SK-N-SH treated with all-trans-retinoic acid at 6 μM for 48 hours (cell line): ENCODE data around the gene FAM186B.

ENCODE experiments used
- ATAC-seq: fragments of 200-7000 bp; cut with Tn5 transposase; 3 replicates; pipeline ENCODE4 v1.9.1; 2020; ENCODE audit warnings: mild to moderate bottlenecking, moderate library complexity
- ARNTL ChIP-seq: fragments of 450-650 bp; formaldehyde crosslinking; IDR thresholded peaks from 2 replicates; pipeline ENCODE4 v1.5.0; 2020; ENCODE audit warnings: low read depth, mild to moderate bottlenecking, moderate library complexity, borderline replicate concordance
- BACH2 ChIP-seq: fragments of 250-450 bp; sonication (Bioruptor Pico); IDR thresholded peaks from 2 replicates; pipeline ENCODE4 v1.9.0; 2021; ENCODE audit warnings: mild to moderate bottlenecking, borderline replicate concordance
- CREB5 ChIP-seq: fragments of 250-450 bp; sonication (Bioruptor Pico); IDR thresholded peaks from 2 replicates; pipeline ENCODE4 v1.5.1; 2020; ENCODE audit warnings: low read depth, mild to moderate bottlenecking, moderate library complexity
- CSDC2 ChIP-seq: fragments of 250-450 bp; sonication (Bioruptor Pico); IDR thresholded peaks from 2 replicates; pipeline ENCODE4 v1.5.0; 2020; ENCODE audit warnings: mild to moderate bottlenecking, moderate library complexity
- CSRNP3 ChIP-seq: fragments of 250-450 bp; sonication (Bioruptor Pico); IDR thresholded peaks from 2 replicates; pipeline ENCODE4 v1.5.1; 2021; ENCODE audit warnings: mild to moderate bottlenecking, moderate library complexity
- ESRRG ChIP-seq: fragments of 250-450 bp; sonication (Bioruptor Pico); IDR thresholded peaks from 2 replicates; pipeline ENCODE4 v1.6.1; 2021; ENCODE audit warnings: mild to moderate bottlenecking
- GLIS3 ChIP-seq: fragments of 250-450 bp; sonication (Bioruptor Pico); IDR thresholded peaks from 2 replicates; pipeline ENCODE4 v1.5.0; 2020; ENCODE audit warnings: mild to moderate bottlenecking, moderate library complexity
- ISL1 ChIP-seq: fragments of 250-450 bp; sonication (Bioruptor Pico); IDR thresholded peaks from 2 replicates; pipeline ENCODE4 v2.1.2; 2022; ENCODE audit warnings: mild to moderate bottlenecking, moderate library complexity
- OSR1 ChIP-seq: fragments of 250-450 bp; sonication (Bioruptor Pico); IDR thresholded peaks from 2 replicates; pipeline ENCODE4 v1.8.0; 2022; ENCODE audit warnings: moderate library complexity, mild to moderate bottlenecking, inconsistent platforms
- PPARA ChIP-seq: fragments of 250-450 bp; sonication (Bioruptor Pico); IDR thresholded peaks from 2 replicates; pipeline ENCODE4 v1.5.0; 2020; ENCODE audit warnings: mild to moderate bottlenecking, borderline replicate concordance
- RARB ChIP-seq: fragments of 250-450 bp; sonication (Bioruptor Pico); IDR thresholded peaks from 2 replicates; pipeline ENCODE4 v1.8.0; 2021; ENCODE audit warnings: mild to moderate bottlenecking, moderate library complexity
- SNAI2 ChIP-seq: fragments of 250-450 bp; sonication (Bioruptor Pico); IDR thresholded peaks from 2 replicates; pipeline ENCODE4 v1.5.0; 2020; ENCODE audit warnings: mild to moderate bottlenecking, moderate library complexity
- TCF4 ChIP-seq: fragments of 250-450 bp; sonication (Bioruptor Pico); IDR thresholded peaks from 2 replicates; pipeline ENCODE4 v1.8.0; 2021; ENCODE audit warnings: mild to moderate bottlenecking, moderate library complexity, borderline replicate concordance
- TOX ChIP-seq: fragments of 250-450 bp; sonication (Bioruptor Pico); IDR thresholded peaks from 2 replicates; pipeline ENCODE4 v1.8.0; 2021; ENCODE audit warnings: mild to moderate bottlenecking, moderate library complexity, borderline replicate concordance
- ZFP3 ChIP-seq: fragments of 250-450 bp; sonication (Bioruptor Pico); IDR thresholded peaks from 2 replicates; pipeline ENCODE4 v1.5.0; 2020; ENCODE audit warnings: mild to moderate bottlenecking, moderate library complexity
- ZFP30 ChIP-seq: fragments of 450-650 bp; formaldehyde crosslinking; IDR thresholded peaks from 2 replicates; pipeline ENCODE4 v1.5.0; 2022; ENCODE audit warnings: mild to moderate bottlenecking, moderate library complexity
- ZNF565 ChIP-seq: fragments of 450-650 bp; formaldehyde crosslinking; conservative IDR thresholded peaks from 2 replicates; pipeline ENCODE4 v1.5.0; 2020; ENCODE audit warnings: low read depth, mild to moderate bottlenecking, moderate library complexity
- ZNF70 ChIP-seq: fragments of 450-650 bp; formaldehyde crosslinking; IDR thresholded peaks from 2 replicates; pipeline ENCODE4 v1.5.0; 2020; ENCODE audit warnings: mild to moderate bottlenecking, moderate library complexity
- TF ChIP-seq, protein P1 (sequence below): fragments of 250-450 bp; sonication (Bioruptor Pico); IDR thresholded peaks from 2 replicates; pipeline ENCODE4 v1.8.0; 2021; ENCODE audit warnings: low read depth, mild to moderate bottlenecking, moderate library complexity, borderline replicate concordance
- TF ChIP-seq, protein P2 (sequence below): fragments of 250-450 bp; sonication (Bioruptor Pico); IDR thresholded peaks from 2 replicates; pipeline ENCODE4 v1.8.0; 2020; ENCODE audit warnings: mild to moderate bottlenecking, moderate library complexity, borderline replicate concordance
- TF ChIP-seq, protein P3 (sequence below): fragments of 250-450 bp; sonication (Bioruptor Pico); IDR thresholded peaks from 2 replicates; pipeline ENCODE4 v1.5.0; 2020; ENCODE audit warnings: mild to moderate bottlenecking, moderate library complexity

The FAM186B gene

DNA sequence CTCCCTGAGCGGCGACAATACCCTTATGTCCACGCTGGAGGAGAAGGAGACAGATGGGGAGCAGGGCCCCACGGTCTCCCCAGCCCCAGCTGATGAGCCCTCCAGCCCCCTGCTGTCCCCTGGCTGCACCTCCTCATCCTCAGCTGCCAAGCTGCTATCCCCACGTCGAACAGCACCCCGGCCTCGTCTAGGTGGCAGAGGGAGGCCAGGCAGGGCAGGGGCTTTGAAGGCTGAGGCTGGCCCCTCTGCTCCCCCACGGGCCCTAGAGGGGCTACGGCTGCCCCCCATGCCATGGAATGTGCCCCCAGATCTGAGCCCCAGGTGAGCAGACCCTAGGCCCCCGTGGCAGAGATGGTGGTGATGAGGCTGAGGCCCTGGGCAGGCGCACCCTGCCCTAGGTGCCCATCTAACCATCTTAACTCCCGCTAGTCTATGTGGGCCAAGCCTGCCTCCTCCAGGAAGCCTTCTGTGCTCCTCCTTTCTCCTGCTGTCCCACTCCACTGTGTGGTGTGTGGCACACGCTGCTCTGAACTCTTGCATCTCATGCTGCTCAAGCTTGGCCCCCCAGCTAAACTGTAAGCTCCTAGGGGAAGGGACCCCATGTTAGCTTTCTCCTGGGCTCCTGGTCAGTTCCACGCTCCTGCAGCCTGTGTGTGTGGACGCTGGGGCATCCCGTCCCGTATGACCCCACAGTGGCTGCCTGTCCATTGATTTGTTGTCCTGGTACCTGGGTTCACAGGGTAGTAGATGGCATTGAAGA lies 49.6 kb downstream of the FAM186B start:
- TF ChIP-seq ZNF70 (no peak), RARB (CRISPR knock-in tag) (no peak), TOX (CRISPR knock-in tag) (no peak), PPARA (no peak), ISL1 (no peak), ZFP30 (CRISPR knock-in tag) (no peak), CSRNP3 (CRISPR knock-in tag) (no peak), SNAI2 (no peak), TCF4 (CRISPR knock-in tag) (no peak)
- TF ChIP-seq, protein P1, sequence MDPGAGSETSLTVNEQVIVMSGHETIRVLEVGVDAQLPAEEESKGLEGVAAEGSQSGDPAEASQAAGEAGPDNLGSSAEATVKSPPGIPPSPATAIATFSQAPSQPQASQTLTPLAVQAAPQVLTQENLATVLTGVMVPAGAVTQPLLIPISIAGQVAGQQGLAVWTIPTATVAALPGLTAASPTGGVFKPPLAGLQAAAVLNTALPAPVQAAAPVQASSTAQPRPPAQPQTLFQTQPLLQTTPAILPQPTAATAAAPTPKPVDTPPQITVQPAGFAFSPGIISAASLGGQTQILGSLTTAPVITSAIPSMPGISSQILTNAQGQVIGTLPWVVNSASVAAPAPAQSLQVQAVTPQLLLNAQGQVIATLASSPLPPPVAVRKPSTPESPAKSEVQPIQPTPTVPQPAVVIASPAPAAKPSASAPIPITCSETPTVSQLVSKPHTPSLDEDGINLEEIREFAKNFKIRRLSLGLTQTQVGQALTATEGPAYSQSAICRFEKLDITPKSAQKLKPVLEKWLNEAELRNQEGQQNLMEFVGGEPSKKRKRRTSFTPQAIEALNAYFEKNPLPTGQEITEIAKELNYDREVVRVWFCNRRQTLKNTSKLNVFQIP (CRISPR knock-in tag), result no peak
- TF ChIP-seq, protein P2, sequence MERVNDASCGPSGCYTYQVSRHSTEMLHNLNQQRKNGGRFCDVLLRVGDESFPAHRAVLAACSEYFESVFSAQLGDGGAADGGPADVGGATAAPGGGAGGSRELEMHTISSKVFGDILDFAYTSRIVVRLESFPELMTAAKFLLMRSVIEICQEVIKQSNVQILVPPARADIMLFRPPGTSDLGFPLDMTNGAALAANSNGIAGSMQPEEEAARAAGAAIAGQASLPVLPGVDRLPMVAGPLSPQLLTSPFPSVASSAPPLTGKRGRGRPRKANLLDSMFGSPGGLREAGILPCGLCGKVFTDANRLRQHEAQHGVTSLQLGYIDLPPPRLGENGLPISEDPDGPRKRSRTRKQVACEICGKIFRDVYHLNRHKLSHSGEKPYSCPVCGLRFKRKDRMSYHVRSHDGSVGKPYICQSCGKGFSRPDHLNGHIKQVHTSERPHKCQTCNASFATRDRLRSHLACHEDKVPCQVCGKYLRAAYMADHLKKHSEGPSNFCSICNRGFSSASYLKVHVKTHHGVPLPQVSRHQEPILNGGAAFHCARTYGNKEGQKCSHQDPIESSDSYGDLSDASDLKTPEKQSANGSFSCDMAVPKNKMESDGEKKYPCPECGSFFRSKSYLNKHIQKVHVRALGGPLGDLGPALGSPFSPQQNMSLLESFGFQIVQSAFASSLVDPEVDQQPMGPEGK (CRISPR knock-in tag), result no peak
- ATAC-seq, result no peak

GRCh38 chr12:49554266-49554665 lies 51.2 kb downstream of the FAM186B start:
- no peak; the same call in 2 of the 3 replicates for ATAC-seq
- TF ChIP-seq TOX (CRISPR knock-in tag), result no peak
- TF ChIP-seq ZNF70, result no peak
- no peak for TF ChIP-seq GLIS3 (CRISPR knock-in tag)
- no peak for TF ChIP-seq ZFP3 (CRISPR knock-in tag)
- TF ChIP-seq BACH2, result no peak
- no peak for TF ChIP-seq SNAI2
- TF ChIP-seq, protein P3, sequence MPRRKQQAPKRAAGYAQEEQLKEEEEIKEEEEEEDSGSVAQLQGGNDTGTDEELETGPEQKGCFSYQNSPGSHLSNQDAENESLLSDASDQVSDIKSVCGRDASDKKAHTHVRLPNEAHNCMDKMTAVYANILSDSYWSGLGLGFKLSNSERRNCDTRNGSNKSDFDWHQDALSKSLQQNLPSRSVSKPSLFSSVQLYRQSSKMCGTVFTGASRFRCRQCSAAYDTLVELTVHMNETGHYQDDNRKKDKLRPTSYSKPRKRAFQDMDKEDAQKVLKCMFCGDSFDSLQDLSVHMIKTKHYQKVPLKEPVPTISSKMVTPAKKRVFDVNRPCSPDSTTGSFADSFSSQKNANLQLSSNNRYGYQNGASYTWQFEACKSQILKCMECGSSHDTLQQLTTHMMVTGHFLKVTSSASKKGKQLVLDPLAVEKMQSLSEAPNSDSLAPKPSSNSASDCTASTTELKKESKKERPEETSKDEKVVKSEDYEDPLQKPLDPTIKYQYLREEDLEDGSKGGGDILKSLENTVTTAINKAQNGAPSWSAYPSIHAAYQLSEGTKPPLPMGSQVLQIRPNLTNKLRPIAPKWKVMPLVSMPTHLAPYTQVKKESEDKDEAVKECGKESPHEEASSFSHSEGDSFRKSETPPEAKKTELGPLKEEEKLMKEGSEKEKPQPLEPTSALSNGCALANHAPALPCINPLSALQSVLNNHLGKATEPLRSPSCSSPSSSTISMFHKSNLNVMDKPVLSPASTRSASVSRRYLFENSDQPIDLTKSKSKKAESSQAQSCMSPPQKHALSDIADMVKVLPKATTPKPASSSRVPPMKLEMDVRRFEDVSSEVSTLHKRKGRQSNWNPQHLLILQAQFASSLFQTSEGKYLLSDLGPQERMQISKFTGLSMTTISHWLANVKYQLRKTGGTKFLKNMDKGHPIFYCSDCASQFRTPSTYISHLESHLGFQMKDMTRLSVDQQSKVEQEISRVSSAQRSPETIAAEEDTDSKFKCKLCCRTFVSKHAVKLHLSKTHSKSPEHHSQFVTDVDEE (CRISPR knock-in tag), result no peak
- no peak for TF ChIP-seq ISL1
- no peak for TF ChIP-seq PPARA
- TF ChIP-seq RARB (CRISPR knock-in tag), result no peak

GRCh38 chr12:49553512-49554088 lies 51.8 kb downstream of the FAM186B start:
- peak; percentile 68 for ATAC-seq
- TF ChIP-seq ARNTL (CRISPR knock-in tag) (no peak), SNAI2 (no peak), TCF4 (CRISPR knock-in tag) (no peak), ZNF565 (CRISPR knock-in tag) (no peak), OSR1 (CRISPR knock-in tag) (no peak), PPARA (no peak), CREB5 (CRISPR knock-in tag) (no peak), RARB (CRISPR knock-in tag) (no peak), ZFP30 (CRISPR knock-in tag) (no peak), ESRRG (CRISPR knock-in tag) (no peak), GLIS3 (CRISPR knock-in tag) (no peak), CSDC2 (CRISPR knock-in tag) (no peak)
- TF ChIP-seq, protein P2 (CRISPR knock-in tag), result no peak
- TF ChIP-seq, protein P1 (CRISPR knock-in tag), result no peak
